Stimulated activated CD8-positive, alpha-beta memory T cell treated with anti-CD3 and anti-CD28 coated beads, Interleukin-4, amount 100 ng/mL, for 4 hours (primary cell): Measurements from ENCODE around the gene CNIH1.
A peak's percentile ranks its signal among the peaks of the same experiment; 100 is the strongest.

Experiments used
- DNase-seq, 2 donors: peaks; one replicate each; pipeline ENCODE4 v3.0.0-alpha.2; 2020; ENCODE audit warnings: low read depth in 2 of 2, low spot score in 1 of 2

The CNIH1 gene

DNA sequence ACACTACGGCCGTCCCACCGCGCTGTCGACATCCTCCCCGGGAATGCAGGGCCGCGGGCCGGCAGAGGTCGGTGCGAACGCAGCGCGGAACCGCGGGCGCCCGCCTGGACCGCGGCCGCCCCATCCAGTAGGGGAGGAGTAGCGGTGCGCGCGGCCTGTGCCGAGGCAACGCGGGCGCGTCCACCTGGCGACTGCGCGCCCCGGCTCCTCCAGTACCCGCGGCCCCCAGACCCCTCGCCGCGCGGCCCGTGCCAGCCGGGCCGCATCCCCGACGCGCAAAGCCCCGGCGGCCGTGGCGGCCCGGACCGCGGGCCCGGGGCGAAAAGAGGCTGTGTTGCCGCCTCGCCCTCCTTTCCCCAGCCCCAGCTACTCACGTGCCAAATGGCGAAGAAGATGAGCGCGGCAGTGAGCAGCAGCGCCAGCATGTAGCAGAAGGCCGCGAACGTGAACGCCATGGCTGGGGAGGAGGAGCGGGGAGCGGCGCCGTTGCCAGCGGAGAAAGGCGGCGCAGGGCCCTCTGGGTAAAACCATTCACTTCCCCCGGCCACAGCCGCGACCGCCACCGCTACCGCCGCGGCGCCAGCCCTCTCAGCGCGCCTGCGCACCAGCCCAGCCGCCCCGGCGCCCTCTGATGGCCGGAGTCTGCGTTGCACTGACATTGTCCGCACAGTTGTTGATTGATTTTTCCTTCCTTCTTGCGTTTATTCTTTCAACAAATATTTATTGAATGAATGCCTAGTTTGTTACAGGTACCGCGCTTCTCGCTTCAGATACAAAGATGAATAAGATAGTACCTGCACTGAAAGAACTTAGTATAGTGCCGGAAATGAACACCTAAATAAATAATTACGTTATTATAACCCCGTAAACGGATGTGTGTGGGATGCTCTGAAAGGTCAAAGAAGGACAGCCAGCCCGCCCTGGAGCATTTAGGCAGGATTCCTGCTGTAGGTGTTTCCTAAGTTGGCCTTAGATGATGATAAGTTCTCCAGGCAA, at the start of gene CNIH1:
CNIH1 (minus strand) TSS at position 502 of the 996 bp plus-strand sequence; CDS start at position 455, 47 bp downstream.
- peak; percentile 84 to 90 for DNase-seq

DNA sequence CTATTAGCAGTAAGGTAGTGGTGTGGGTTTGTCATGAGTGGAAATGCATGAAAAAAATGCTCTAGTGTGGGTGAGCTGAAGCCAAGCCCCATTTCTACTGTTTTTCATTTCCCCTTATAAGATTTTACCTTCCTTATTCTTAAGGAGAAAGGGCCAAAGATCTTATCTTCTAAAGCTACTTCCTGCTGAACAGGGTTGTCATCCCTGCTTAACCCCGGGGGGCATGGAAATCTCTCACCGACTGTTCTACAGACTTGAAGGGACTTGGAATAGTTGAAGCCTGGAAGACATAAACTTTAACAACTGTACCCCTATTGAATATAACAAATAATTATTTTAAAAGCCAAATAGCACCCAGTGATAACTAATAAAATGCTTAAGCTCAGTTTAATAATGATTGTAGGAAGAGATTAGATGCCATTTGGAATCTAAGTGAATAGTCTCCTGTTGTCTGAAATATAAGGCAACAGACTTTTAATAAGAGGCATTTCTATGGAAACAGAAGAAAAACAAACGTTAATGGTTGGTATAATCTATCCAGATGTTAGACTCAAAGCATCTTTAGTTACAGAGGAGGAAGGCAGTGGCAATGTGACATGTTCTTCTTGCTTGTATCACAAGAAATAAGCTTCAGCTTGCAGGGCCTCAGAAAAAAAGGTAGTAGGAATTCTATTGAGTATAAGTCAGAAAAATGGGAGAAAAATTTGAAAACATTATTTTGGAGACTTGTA, 49.4 kb upstream of the CNIH1 start:
- no peak for DNase-seq

GRCh38 chr14:54489731-54490444, 48.7 kb upstream of the CNIH1 start:
- no peak for DNase-seq

DNA sequence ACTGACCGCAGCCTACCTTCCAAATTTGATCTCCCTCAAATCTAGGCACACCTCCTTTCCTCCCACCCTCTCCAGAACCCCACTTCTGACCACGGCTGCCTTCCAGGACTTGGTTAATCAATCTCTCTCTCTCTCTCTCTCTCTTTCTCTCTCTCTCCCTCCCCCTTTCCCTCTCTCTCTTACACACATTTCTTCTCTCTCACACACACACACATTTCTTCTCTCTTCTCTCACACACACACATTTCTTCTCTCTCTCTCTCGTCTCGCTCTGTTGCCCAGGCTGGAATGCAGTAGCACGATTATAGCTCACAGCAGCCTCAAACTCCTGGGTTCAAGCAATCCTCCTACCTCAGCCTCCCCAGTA, 48.1 kb upstream of the CNIH1 start:
- no peak for DNase-seq

GRCh38 chr14:54488646-54489317, 47.6 kb upstream of the CNIH1 start, which contains the start of gene GMFB:
GMFB (minus strand) TSS chr14:54488980; CDS start chr14:54488927, 53 bp downstream.
- DNase-seq: peak; percentile 66 to 76

GRCh38 chr14:54488318-54488645, 47.1 kb upstream of the CNIH1 start:
- DNase-seq: no peak

DNA sequence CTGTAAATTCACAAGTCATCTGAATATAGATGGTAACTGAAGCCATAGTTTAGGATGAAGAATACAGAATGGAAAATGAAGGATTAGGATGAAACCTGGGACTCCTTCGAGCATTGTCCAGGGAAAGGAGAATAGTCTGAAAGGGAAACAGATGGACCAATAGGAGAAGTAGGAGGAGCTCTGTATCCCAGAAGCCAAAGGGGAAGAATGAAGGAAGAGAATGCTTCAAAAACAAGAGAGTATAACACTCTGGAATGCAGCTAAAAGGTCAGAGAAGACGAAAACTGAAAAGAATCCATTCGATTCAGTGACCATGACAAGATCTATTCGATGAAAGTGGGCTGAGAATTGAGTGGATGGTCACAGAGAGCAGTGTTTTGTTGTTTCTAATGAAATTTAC, 46.6 kb upstream of the CNIH1 start:
- no peak for DNase-seq

DNA sequence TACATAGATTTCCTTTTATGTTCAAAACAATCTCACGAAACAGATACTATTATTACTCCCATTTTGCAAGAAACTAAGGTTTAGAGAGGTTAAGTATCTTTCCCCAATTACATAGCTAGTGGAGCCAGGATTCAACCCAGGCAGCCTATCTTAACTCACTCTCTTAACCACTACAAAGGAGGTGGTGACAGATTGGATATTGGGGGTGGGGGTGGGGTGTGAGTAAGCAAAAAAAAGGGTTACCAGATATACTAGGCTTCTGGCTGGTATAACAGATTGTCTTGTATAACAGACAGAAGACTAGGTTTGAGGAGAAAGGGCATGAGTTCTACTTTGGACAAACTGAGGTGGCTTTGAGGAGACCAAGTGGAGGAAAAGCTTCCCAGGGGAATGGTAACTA, 45.5 kb upstream of the CNIH1 start:
- DNase-seq: no peak

GRCh38 chr14:54483846-54484245, 42.7 kb upstream of the CNIH1 start:
- no peak for DNase-seq

DNA sequence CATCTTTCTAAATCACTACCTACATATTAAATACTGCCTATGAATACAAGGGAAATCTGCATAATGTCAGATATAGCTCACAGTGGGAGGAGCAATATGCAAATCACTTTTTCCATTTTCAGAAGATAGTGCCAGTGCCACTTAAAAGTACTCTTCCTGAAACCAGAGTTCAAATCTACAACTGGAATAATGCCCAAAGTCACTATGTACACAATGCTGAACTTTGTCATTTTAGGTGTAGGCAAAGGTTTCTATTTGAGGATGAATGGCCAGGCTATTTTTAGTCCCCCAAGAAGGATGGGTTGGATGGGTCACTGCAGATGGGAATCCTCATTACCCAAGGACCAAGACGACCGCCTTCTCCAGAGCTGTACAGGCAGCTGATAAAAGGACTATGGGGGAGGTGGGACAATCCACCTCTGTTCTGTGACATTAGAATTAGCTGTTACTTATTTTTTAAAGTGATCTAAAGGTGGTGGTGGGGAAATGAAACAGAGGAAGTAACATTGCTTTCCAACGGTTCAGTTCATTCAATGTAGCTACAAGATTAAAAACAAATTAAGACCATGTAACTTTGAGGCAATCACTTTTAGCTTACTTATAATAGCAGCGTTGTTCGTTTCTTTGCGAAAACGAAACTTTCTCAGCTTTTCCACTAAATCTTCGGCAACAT, 42.0 kb upstream of the CNIH1 start:
- no peak for DNase-seq

DNA sequence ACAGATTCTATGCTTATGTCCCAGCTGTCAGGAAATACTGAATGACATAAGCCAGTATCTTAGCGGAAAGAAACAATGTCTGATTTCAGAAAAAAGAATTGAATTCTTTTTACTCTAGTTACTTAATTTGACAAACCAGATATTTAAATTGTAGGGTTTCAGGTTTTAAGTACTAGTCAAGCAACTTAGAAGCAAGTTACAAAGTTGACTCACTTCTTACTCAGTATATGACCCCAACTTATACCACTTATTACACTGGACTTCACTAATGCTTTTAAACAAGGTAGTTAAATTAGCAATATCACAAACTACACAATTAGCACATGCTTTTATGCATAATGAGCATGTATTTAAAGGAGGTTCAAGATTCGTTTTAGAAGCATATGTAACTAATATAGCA, 40.5 kb upstream of the CNIH1 start:
- DNase-seq: no peak

- DNase-seq: no peak
These were observed 39.8 kb upstream of the CNIH1 start for GRCh38 chr14:54480830-54481562.

GRCh38 chr14:54478636-54479215, 37.6 kb upstream of the CNIH1 start:
- DNase-seq: no peak

DNA sequence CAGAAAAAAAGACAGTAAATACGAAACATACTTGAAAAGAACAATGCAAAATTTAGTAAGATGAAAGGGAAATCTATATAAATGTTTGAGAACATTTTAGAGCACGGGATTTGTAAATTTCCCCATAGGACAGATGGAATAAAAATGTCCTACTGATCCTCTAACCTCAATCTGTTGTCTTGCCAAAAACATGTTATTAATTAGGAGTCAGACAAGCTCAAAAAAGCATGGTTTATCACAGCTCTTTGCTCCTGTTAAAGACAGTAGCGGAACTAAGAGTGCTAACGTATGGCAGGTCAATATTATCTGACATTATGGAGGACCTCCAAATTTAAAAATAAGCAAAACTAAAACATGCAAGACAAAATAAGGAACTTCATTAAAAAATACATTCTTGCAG, 34.7 kb upstream of the CNIH1 start:
- no peak for DNase-seq

- DNase-seq: no peak
These were observed 34.2 kb upstream of the CNIH1 start for GRCh38 chr14:54475187-54475899.

DNA sequence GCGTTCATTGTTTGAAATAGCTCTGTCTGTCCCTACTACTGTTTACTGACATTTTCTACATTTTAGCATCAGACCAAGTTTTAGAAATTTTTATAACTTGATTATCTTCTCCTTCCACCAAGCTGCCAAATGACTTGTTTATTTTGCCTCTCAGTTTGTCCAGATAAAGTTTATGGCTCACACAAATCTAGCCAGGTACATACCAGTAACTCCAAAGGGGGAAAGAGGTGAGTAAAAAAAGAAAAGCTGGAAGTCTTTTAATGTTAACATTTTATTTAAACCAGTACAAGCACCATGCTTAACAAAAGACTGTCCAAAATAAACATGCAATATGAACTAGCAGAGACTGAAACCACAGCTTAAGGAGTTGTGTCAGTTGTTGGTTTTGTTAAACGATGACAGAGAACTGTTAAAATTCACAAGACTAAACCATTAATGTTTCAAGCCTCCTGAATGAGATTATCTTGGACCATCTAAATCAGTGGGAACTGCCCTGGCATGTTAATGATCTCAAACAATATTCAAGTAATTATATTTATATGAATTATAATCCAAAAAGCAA, 33.1 kb upstream of the CNIH1 start:
- DNase-seq: no peak

- DNase-seq: no peak
These were observed 31.1 kb upstream of the CNIH1 start for GRCh38 chr14:54472315-54472714.

- DNase-seq: no peak
These were observed 30.5 kb upstream of the CNIH1 start for GRCh38 chr14:54471641-54472040.
